ENCODE data around the gene CTSE. TPM values are rescaled to one million over a fixed set of nuclear protein-coding genes. Genes with fewer than 3 reads are reported as not detected.
A peak's percentile ranks its signal among the peaks of the same experiment; 100 is the strongest.

The CTSE gene
- total and polyA plus RNA-seq, 2 of the 13 experiments (the other 11 are each of a cell fraction or from before 2014, with no cell fraction given): 0.50 to 0.69 TPM

- TF ChIP-seq ZNF503 (CRISPR knock-in tag; IDR thresholded peaks at IDR 0.05) (peak; percentile 78; the same call in 1 of the 2 replicates), ZNF619 (CRISPR knock-in tag; IDR thresholded peaks at IDR 0.05) (0 out of 2 replicates have a peak, but pooled peaks have one; percentile 57), SP5 (CRISPR knock-in tag; IDR thresholded peaks at IDR 0.05; ENCODE audit: borderline replicate concordance, low read depth) (0 out of 2 replicates have a peak, but pooled peaks have one; percentile 27), ZNF441 (CRISPR knock-in tag; IDR thresholded peaks at IDR 0.05; ENCODE audit: borderline replicate concordance) (peak; percentile 65; the same call in 1 of the 2 replicates), ZNF281 (CRISPR knock-in tag; IDR thresholded peaks at IDR 0.05; ENCODE audit: borderline replicate concordance) (peak; percentile 63; the same call in 1 of the 2 replicates), ETV5 (CRISPR knock-in tag; IDR thresholded peaks at IDR 0.05; ENCODE audit: borderline replicate concordance) (0 out of 2 replicates have a peak, but pooled peaks have one; percentile 35), ARID3A (IDR thresholded peaks at IDR 0.05; ENCODE audit: low read depth, low read length) (peak; percentile 38; the same call in 1 of the 2 replicates), MIER3 (CRISPR knock-in tag; IDR thresholded peaks at IDR 0.05; ENCODE audit: borderline replicate concordance) (peak; percentile 53; the same call in 1 of the 2 replicates), SP4 (CRISPR knock-in tag; IDR thresholded peaks at IDR 0.05) (peak; percentile 46), GFI1 (CRISPR knock-in tag; IDR thresholded peaks at IDR 0.05; ENCODE audit: borderline replicate concordance) (peak; percentile 71; the same call in 1 of the 2 replicates), MAF1 (CRISPR knock-in tag; IDR thresholded peaks at IDR 0.05; ENCODE audit: borderline replicate concordance) (0 out of 2 replicates have a peak, but pooled peaks have one; percentile 71), EP300 (IDR thresholded peaks at IDR 0.05; ENCODE audit: low read depth in 2 of 2, low read length in 2 of 2) (peak; percentile 76 to 91; a peak in 3 of 4 replicates), EP300 (CRISPR knock-in tag; IDR thresholded peaks at IDR 0.05; ENCODE audit: borderline replicate concordance) (peak; percentile 65; the same call in 1 of the 2 replicates), ZFP36L1 (CRISPR knock-in tag; IDR thresholded peaks at IDR 0.05) (peak; percentile 19; the same call in 1 of the 2 replicates), HINFP (CRISPR knock-in tag; IDR thresholded peaks at IDR 0.05; ENCODE audit: low read depth) (peak; percentile 70; the same call in 1 of the 2 replicates), SMAD3 (CRISPR knock-in tag; IDR thresholded peaks at IDR 0.05) (peak; percentile 43; the same call in 1 of the 2 replicates)
Observed at GRCh38 chr1:206055639-206056323, 32.1 kb upstream of the CTSE start (continued).

All from HepG2 (cell line).